ENCODE data around the gene MAD1L1.

- TF ChIP-seq CTCF (conservative IDR thresholded peaks at IDR 0.05; ENCODE audit: low read length), result no peak
- no peak for TF ChIP-seq EZH2phosphoT487 (IDR thresholded peaks at IDR 0.05; ENCODE audit: borderline replicate concordance, low read depth, low read length)
These were observed 319.1 kb downstream of the MAD1L1 start for GRCh38 chr7:1913466-1914282.

Measured in OCI-LY7 (cell line).